ENCODE measurements around the gene SPATA2.
A peak's percentile ranks its signal among the peaks of the same experiment; 100 is the strongest.

The SPATA2 gene

GRCh38 chr20:49937027-49937929 lies 21.9 kb upstream of the SPATA2 start:
- TF ChIP-seq CTCF (conservative IDR thresholded peaks at IDR 0.05) (no peak), ZFX (IDR thresholded peaks at IDR 0.05) (no peak)
- H3K27ac ChIP-seq = peak overlapping the region; percentile 83

- H3K27ac ChIP-seq = peak within 1 kb of the TSS; percentile 83
- TF ChIP-seq CTCF (conservative IDR thresholded peaks at IDR 0.05) (no peak), ZFX (IDR thresholded peaks at IDR 0.05) (0 out of 2 replicates have a peak, but pooled peaks have one; percentile 13)
These were observed 21.1 kb upstream of the SPATA2 start, which contains the start of gene RNF114 for GRCh38 chr20:49936153-49937026. RNF114 (plus strand) TSS chr20:49936397; CDS start chr20:49936413, 16 bp downstream.

- H3K27ac ChIP-seq = peak overlapping the region; percentile 83; the same call in 1 of the 2 replicates
- no peak for TF ChIP-seq ZFX (IDR thresholded peaks at IDR 0.05)
- TF ChIP-seq CTCF (conservative IDR thresholded peaks at IDR 0.05) = no peak
These were observed 20.4 kb upstream of the SPATA2 start for GRCh38 chr20:49935746-49936152.

GRCh38 chr20:49929142-49929494 lies 13.8 kb upstream of the SPATA2 start:
- H3K27ac ChIP-seq = no peak overlapping the region
- TF ChIP-seq ZFX (IDR thresholded peaks at IDR 0.05) = no peak
- TF ChIP-seq CTCF (conservative IDR thresholded peaks at IDR 0.05) = no peak

GRCh38 chr20:49928411-49929141 lies 13.2 kb upstream of the SPATA2 start:
- TF ChIP-seq CTCF (conservative IDR thresholded peaks at IDR 0.05) = peak; percentile 97
- TF ChIP-seq ZFX (IDR thresholded peaks at IDR 0.05) = no peak
- H3K27ac ChIP-seq = no peak overlapping the region

GRCh38 chr20:49925901-49926454 lies 10.6 kb upstream of the SPATA2 start:
- TF ChIP-seq ZFX (IDR thresholded peaks at IDR 0.05) (no peak), CTCF (conservative IDR thresholded peaks at IDR 0.05) (no peak)
- no peak overlapping the region for H3K27ac ChIP-seq

All from C4-2B (cell line).